ENCODE results near the gene RNF126. TPM values are rescaled to one million over a fixed set of nuclear protein-coding genes. Genes with fewer than 3 reads are reported as not detected.

The RNF126 gene
- total RNA-seq, 1 donor from 2014 or later: 42.6 TPM

GRCh38 chr19:618674-619285, 44.2 kb downstream of the RNF126 start:
- DNase-seq (ENCODE audit: low read depth) (no peak), FAIRE-seq (no peak)
- TF ChIP-seq CTCF (IDR thresholded peaks at IDR 0.05; ENCODE audit: insufficient read depth, low read length, severe bottlenecking): no peak
- H3K36me3 ChIP-seq (ENCODE audit: control insufficient read depth, insufficient read depth, low read length): peaks cover 17% of the 10 kb centered on the region
- H3K4me3 ChIP-seq (ENCODE audit: low read depth, low read length): no peak overlapping the region
- H3K27me3 ChIP-seq (ENCODE audit: control insufficient read depth, insufficient read depth, low read length): no peaks in the 10 kb centered on the region

DNA sequence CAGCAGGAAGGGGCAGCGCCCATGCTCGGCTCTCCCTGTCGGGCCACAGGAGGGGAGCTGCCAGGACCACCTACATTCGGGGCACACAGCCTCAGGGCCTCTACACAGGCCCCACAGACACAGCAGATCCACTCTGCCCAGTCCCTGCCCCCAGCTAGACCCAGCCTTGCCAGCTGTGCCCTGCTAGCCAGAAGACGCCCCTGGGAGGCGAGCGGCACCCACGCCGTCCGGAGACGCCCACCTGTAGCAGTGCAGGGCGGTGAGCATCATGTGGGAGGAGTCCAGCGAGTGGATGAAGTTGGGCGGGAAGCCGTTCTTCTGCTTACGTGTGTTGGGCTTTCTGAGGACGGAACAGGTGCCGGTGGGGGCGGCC, 44.8 kb downstream of the RNF126 start:
- peaks cover 14% of the 10 kb centered on the region for H3K36me3 ChIP-seq (ENCODE audit: control insufficient read depth, insufficient read depth, low read length)
- FAIRE-seq: no peak

GRCh38 chr19:617551-618246, 45.3 kb downstream of the RNF126 start:
- no peak overlapping the region for H3K4me3 ChIP-seq (ENCODE audit: low read depth, low read length)
- no peak for DNase-seq (ENCODE audit: low read depth)
- no peak for FAIRE-seq
- TF ChIP-seq CTCF (IDR thresholded peaks at IDR 0.05; ENCODE audit: insufficient read depth, low read length, severe bottlenecking): no peak
- peaks cover 13% of the 10 kb centered on the region for H3K36me3 ChIP-seq (ENCODE audit: control insufficient read depth, insufficient read depth, low read length)
- no peaks in the 10 kb centered on the region for H3K27me3 ChIP-seq (ENCODE audit: control insufficient read depth, insufficient read depth, low read length)

More for the DNA sequence above, 44.8 kb downstream of the RNF126 start:
- TF ChIP-seq CTCF (IDR thresholded peaks at IDR 0.05; ENCODE audit: insufficient read depth, low read length, severe bottlenecking): no peak
- H3K4me3 ChIP-seq (ENCODE audit: low read depth, low read length): no peak overlapping the region
- no peak for DNase-seq (ENCODE audit: low read depth)
- no peaks in the 10 kb centered on the region for H3K27me3 ChIP-seq (ENCODE audit: control insufficient read depth, insufficient read depth, low read length)

- FAIRE-seq (no peak), DNase-seq (ENCODE audit: low read depth) (no peak)
- Histone ChIP-seq H3K36me3 (ENCODE audit: control insufficient read depth, insufficient read depth, low read length) (peaks cover 11% of the 10 kb centered on the region), H3K27me3 (ENCODE audit: control insufficient read depth, insufficient read depth, low read length) (no peaks in the 10 kb centered on the region), H3K4me3 (ENCODE audit: low read depth, low read length) (no peak overlapping the region)
- TF ChIP-seq CTCF (IDR thresholded peaks at IDR 0.05; ENCODE audit: insufficient read depth, low read length, severe bottlenecking): no peak
Observed at GRCh38 chr19:616747-617526, 46.1 kb downstream of the RNF126 start.

- no peak for TF ChIP-seq CTCF (IDR thresholded peaks at IDR 0.05; ENCODE audit: insufficient read depth, low read length, severe bottlenecking)
- Histone ChIP-seq H3K27me3 (ENCODE audit: control insufficient read depth, insufficient read depth, low read length) (no peaks in the 10 kb centered on the region), H3K4me3 (ENCODE audit: low read depth, low read length) (no peak overlapping the region), H3K36me3 (ENCODE audit: control insufficient read depth, insufficient read depth, low read length) (peaks cover 8% of the 10 kb centered on the region)
- no peak for DNase-seq (ENCODE audit: low read depth)
- no peak for FAIRE-seq
Observed at GRCh38 chr19:616062-616700, 46.8 kb downstream of the RNF126 start.
